HepG2 (cell line): Measurements from ENCODE around the gene KLF15. TPM values are rescaled to one million over a fixed set of nuclear protein-coding genes. Genes with fewer than 3 reads are reported as not detected.
A peak's percentile ranks its signal among the peaks of the same experiment; 100 is the strongest.

Source experiments
- ARNT2 ChIP-seq: sonication (generic); formaldehyde crosslinking; IDR thresholded peaks from 2 replicates; pipeline ENCODE4 v1.8.0; 2022; ENCODE audit warnings: mild to moderate bottlenecking, low read depth, missing genetic modification reagents, moderate library complexity
- ATF4 ChIP-seq, 2 experiments: fragments of 450-650 bp in 1 of 2; sonication (generic) in 1 of 2; formaldehyde crosslinking; IDR thresholded peaks; 2 replicates each; pipeline versions ENCODE4 v1.5.0 to v1.8.0; 2020 to 2022; ENCODE audit warnings: mild to moderate bottlenecking in 1 of 2, missing genetic modification reagents in 1 of 2
- ELK4 ChIP-seq: sonication (generic); formaldehyde crosslinking; IDR thresholded peaks from 2 replicates; pipeline ENCODE4 v1.9.0; 2021; ENCODE audit warnings: missing genetic modification reagents, borderline replicate concordance
- HIVEP1 ChIP-seq: sonication (generic); formaldehyde crosslinking; IDR thresholded peaks from 2 replicates; pipeline ENCODE4 v1.4.0; 2020; ENCODE audit warnings: mild to moderate bottlenecking, missing genetic modification reagents
- HMG20A ChIP-seq: IDR thresholded peaks from 2 replicates; pipeline ENCODE4 v1.6.1; 2016; ENCODE audit warnings: borderline replicate concordance
- KLF6 ChIP-seq: IDR thresholded peaks from 2 replicates; pipeline ENCODE4 v1.8.0; 2016; ENCODE audit warnings: missing biosample characterization, missing genetic modification reagents
- NCOA2 ChIP-seq: sonication (generic); formaldehyde crosslinking; IDR thresholded peaks from 2 replicates; pipeline ENCODE4 v1.8.0; 2022; ENCODE audit warnings: inconsistent platforms
- NCOR1 ChIP-seq: fragments of 200-600 bp; sonication (generic); IDR thresholded peaks from 2 replicates; pipeline ENCODE4 v1.7.0; 2017; ENCODE audit warnings: antibody characterized with exemption, low read length, borderline replicate concordance
- PHB2 ChIP-seq: fragments of 450-650 bp; IDR thresholded peaks from 2 replicates; pipeline ENCODE4 v1.6.1; 2018; ENCODE audit not compliant: partially characterized antibody
- POLR2AphosphoS2 ChIP-seq: IDR thresholded peaks from 2 replicates; pipeline ENCODE4 v1.6.1; 2011; ENCODE audit warnings: low read depth, low read length, improper control_type of control experiment
- SMARCC2 ChIP-seq: fragments of 450-650 bp; IDR thresholded peaks from 2 replicates; pipeline ENCODE4 v1.6.1; 2017; ENCODE audit warnings: antibody characterized with exemption, mild to moderate bottlenecking
- SNRNP70 ChIP-seq: fragments of 200-400 bp; formaldehyde crosslinking; IDR thresholded peaks from 2 replicates; pipeline ENCODE4 v1.6.1; 2017; ENCODE audit warnings: mild to moderate bottlenecking, low read depth, low read length, moderate library complexity
- UBTF ChIP-seq: sonication (generic); formaldehyde crosslinking; IDR thresholded peaks from 2 replicates; pipeline ENCODE4 v1.4.0; 2020; ENCODE audit warnings: mild to moderate bottlenecking, missing genetic modification reagents
- ZBTB26 ChIP-seq: IDR thresholded peaks from 2 replicates; pipeline ENCODE4 v1.6.1; 2016; ENCODE audit warnings: missing compliant biosample characterization, missing genetic modification reagents, borderline replicate concordance
- ZBTB38 ChIP-seq: sonication (generic); formaldehyde crosslinking; IDR thresholded peaks from 2 replicates; pipeline ENCODE4 v1.5.1; 2020; ENCODE audit warnings: mild to moderate bottlenecking, missing genetic modification reagents
- ZBTB4 ChIP-seq: sonication (generic); formaldehyde crosslinking; IDR thresholded peaks from 2 replicates; pipeline ENCODE4 v1.4.0; 2020; ENCODE audit warnings: missing genetic modification reagents, mild to moderate bottlenecking, borderline replicate concordance
- ZNF160 ChIP-seq: sonication (generic); formaldehyde crosslinking; IDR thresholded peaks from 2 replicates; pipeline ENCODE4 v1.8.0; 2022; ENCODE audit warnings: mild to moderate bottlenecking, inconsistent platforms, missing genetic modification reagents
- ZNF180 ChIP-seq: sonication (generic); formaldehyde crosslinking; IDR thresholded peaks from 2 replicates; pipeline ENCODE4 v1.4.0; 2020; ENCODE audit warnings: low read depth, missing genetic modification reagents, borderline replicate concordance
- ZNF224 ChIP-seq: sonication (generic); formaldehyde crosslinking; IDR thresholded peaks from 2 replicates; pipeline ENCODE4 v1.5.0; 2020; ENCODE audit warnings: mild to moderate bottlenecking, missing genetic modification reagents
- ZNF335 ChIP-seq: sonication (generic); formaldehyde crosslinking; IDR thresholded peaks from 2 replicates; pipeline ENCODE4 v1.4.0; 2020; ENCODE audit warnings: missing genetic modification reagents
- ZNF674 ChIP-seq: sonication (generic); formaldehyde crosslinking; IDR thresholded peaks from 2 replicates; pipeline ENCODE4 v1.5.0; 2020; ENCODE audit warnings: low read depth, mild to moderate bottlenecking, missing genetic modification reagents
- ZNF780A ChIP-seq: sonication (generic); formaldehyde crosslinking; IDR thresholded peaks from 2 replicates; pipeline ENCODE4 v1.8.0; 2022; ENCODE audit warnings: mild to moderate bottlenecking, missing genetic modification reagents, moderate library complexity
- polyA plus RNA-seq, 8 experiments: library from polyadenylated mRNA; depleted of rRNA in 3 of 8; stranded (reverse) in 7 of 8; unstranded in 1 of 8; fragments of >200 nt; fragmentation: Illumina TruSeq in 4 of 8; extraction: Trizol in 4 of 8; gene quantifications; 2 replicates each; pipeline versions ENCODE4 v1.2.1 to v1.2.3, GENCODE V29; 2011 to 2016; ENCODE audit warnings: low read depth in 4 of 8, missing spikeins in 1 of 8, mixed read lengths in 1 of 8; ENCODE audit not compliant: insufficient read depth in 1 of 8
- total RNA-seq, 5 experiments: library from RNA; depleted of rRNA; stranded (reverse); fragments of >200 nt; fragmentation: Illumina TruSeq; extraction: Trizol; gene quantifications; 2 replicates each; pipeline ENCODE4 v1.2.3, GENCODE V29; 2016; ENCODE audit warnings: low read depth in 1 of 5

KLF15 gene
- total and polyA plus RNA-seq, 2 of the 13 experiments (the other 11 are each of a cell fraction or from before 2014, with no cell fraction given): 7.1 to 7.8 TPM

GRCh38 chr3:126355777-126356372, 1.3 kb downstream of the KLF15 start (continued):
- TF ChIP-seq ARNT2 (CRISPR knock-in tag): peak; percentile 77; the same call in 1 of the 2 replicates
- TF ChIP-seq NCOA2 (CRISPR knock-in tag): peak; percentile 47
- TF ChIP-seq HMG20A (CRISPR knock-in tag): peak; percentile 38; the same call in 1 of the 2 replicates
- TF ChIP-seq HIVEP1 (CRISPR knock-in tag): peak; percentile 79
- no peak for TF ChIP-seq ZNF224 (CRISPR knock-in tag)
- peak; percentile 75 for TF ChIP-seq UBTF
- no peak for TF ChIP-seq ZBTB4 (CRISPR knock-in tag)
- no peak for TF ChIP-seq ELK4 (CRISPR knock-in tag)
- no peak for TF ChIP-seq SMARCC2
- no peak for TF ChIP-seq ZNF180 (CRISPR knock-in tag)
- TF ChIP-seq NCOR1: peak; percentile 44; the same call in 1 of the 2 replicates
- TF ChIP-seq ZNF335 (CRISPR knock-in tag): 0 out of 2 replicates have a peak, but pooled peaks have one; percentile 62
- TF ChIP-seq ZNF160 (CRISPR knock-in tag): no peak
- peak; percentile 64 for TF ChIP-seq KLF6 (CRISPR knock-in tag)
- no peak for TF ChIP-seq ZNF674 (CRISPR knock-in tag)
- no peak for TF ChIP-seq ZBTB38 (CRISPR knock-in tag)
- TF ChIP-seq ZNF780A: no peak
- TF ChIP-seq SNRNP70: no peak
- no peak for TF ChIP-seq POLR2AphosphoS2
- TF ChIP-seq ZBTB26 (CRISPR knock-in tag): no peak; the same call in 1 of the 2 replicates
- peak in 1 of 2 experiments; percentile 48; a peak in 1 of 4 replicates for TF ChIP-seq ATF4 (CRISPR knock-in tag; IDR thresholded peaks at IDR 0.05)
- no peak for TF ChIP-seq PHB2
